HUES48 (cell line): ENCODE data around the gene SLC43A1.

Source experiments
- H3K27ac ChIP-seq: one replicate; pipeline ENCODE4 v1.7.0; 2013; ENCODE audit warnings: low read depth, low read length, inconsistent platforms
- H3K27me3 ChIP-seq: 2 replicates; pipeline ENCODE4 v1.6.1; 2013; ENCODE audit warnings: mild to moderate bottlenecking, low read length; ENCODE audit not compliant: control insufficient read depth, insufficient read depth
- H3K36me3 ChIP-seq: 2 replicates; pipeline ENCODE4 v1.6.1; 2013; ENCODE audit warnings: low read length; ENCODE audit not compliant: control insufficient read depth, insufficient read depth
- H3K4me1 ChIP-seq: 2 replicates; pipeline ENCODE4 v1.6.1; 2013; ENCODE audit warnings: mild to moderate bottlenecking, low read length; ENCODE audit not compliant: control insufficient read depth, insufficient read depth
- H3K4me3 ChIP-seq: 2 replicates; pipeline ENCODE4 v1.5.1; 2013; ENCODE audit warnings: mild to moderate bottlenecking, low read depth, low read length
- H3K9ac ChIP-seq: 2 replicates; pipeline ENCODE4 v1.6.1; 2013; ENCODE audit warnings: mild to moderate bottlenecking, low read depth, low read length, moderate library complexity
- H3K9me3 ChIP-seq: 2 replicates; pipeline ENCODE4 v1.6.1; 2013; ENCODE audit warnings: low read length; ENCODE audit not compliant: control insufficient read depth, insufficient read depth

SLC43A1 gene

DNA sequence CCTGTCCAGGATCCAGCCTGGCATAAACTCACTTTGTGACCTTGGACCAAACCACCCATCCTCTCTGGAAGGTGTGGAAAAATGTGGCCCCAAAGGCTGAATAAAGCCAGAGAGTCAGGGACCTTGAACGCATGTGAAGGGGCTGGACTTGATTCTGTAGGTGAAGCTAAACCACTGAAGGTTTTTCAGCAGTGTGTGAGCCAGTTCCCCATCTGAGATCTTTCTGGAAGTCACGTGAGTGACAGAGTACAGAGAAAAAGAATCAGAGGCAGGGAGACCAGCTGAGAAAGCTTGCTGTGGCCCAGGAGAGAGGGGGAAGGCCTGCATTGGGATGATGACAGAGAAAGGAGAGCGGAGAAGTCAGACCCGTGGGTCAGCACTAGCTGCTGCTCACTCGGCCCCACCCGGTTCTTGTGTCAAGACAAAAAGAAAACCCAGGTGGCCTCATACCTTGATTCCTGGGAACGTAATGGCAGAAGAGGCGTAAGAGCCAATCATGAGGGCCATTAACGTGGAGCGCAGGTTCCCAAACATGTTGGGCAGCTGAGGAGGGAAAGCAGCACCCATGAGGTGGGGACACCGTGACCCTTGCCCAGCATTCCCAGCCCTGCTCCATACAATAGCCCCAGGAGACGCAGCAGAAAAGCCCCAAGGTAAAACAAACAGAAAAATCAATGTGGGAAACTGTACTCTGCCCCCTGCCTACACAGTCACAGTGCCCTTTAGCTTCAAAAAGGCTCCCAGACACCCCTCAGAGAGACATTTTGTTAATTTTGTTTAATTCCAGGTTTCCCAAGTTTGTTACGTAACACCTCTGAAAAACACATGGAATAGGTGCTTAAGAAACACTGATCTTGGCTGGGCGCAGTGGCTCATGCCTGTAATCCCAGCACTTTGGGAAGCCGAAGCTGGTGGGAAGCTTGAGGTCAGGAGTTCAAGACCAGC is 17.9 kb downstream of the SLC43A1 start:
- Histone ChIP-seq H3K9ac (no peak overlapping the region), H3K4me1 (peaks cover 22% of the 10 kb centered on the region), H3K27ac (no peak overlapping the region), H3K27me3 (no peaks in the 10 kb centered on the region), H3K9me3 (no peaks in the 10 kb centered on the region), H3K4me3 (no peak overlapping the region), H3K36me3 (peaks cover 33% of the 10 kb centered on the region; the same call in 1 of the 2 replicates)

DNA sequence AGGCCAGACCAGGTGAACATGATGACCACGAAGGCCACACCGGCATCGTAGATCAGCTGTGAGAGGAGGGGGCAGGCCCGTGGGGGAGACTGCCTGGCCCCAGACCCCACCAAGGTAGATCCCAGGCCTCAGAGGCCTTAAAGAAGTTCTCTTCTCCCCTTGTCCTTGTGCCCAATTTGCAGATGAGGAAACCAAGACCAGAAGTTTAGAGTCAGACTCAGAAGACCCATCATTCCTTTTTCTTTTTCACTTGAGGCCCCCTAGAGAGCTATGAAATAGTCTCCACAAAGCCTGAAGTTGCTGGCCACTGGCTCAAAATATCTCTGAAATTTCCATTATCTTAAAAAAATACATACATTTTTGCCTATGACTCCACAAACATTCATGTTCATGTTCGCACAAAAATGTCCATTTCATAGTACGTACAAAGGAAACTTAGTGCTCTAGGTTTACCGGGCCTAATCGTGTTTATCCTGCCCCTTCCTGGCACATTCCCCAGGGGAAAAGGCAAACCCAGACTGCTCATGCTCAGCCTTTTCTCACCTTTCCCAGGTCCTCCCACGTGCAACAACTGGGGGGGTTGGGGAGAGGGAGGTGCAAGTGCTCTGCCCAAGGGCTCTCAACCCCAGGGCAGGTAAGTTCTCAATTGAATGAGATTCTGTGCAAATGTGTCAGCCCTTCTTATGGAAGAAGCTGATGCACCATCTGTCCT is 19.2 kb downstream of the SLC43A1 start:
- Histone ChIP-seq H3K4me1 (peaks cover 22% of the 10 kb centered on the region), H3K36me3 (peaks cover 35% of the 10 kb centered on the region; the same call in 1 of the 2 replicates)

DNA sequence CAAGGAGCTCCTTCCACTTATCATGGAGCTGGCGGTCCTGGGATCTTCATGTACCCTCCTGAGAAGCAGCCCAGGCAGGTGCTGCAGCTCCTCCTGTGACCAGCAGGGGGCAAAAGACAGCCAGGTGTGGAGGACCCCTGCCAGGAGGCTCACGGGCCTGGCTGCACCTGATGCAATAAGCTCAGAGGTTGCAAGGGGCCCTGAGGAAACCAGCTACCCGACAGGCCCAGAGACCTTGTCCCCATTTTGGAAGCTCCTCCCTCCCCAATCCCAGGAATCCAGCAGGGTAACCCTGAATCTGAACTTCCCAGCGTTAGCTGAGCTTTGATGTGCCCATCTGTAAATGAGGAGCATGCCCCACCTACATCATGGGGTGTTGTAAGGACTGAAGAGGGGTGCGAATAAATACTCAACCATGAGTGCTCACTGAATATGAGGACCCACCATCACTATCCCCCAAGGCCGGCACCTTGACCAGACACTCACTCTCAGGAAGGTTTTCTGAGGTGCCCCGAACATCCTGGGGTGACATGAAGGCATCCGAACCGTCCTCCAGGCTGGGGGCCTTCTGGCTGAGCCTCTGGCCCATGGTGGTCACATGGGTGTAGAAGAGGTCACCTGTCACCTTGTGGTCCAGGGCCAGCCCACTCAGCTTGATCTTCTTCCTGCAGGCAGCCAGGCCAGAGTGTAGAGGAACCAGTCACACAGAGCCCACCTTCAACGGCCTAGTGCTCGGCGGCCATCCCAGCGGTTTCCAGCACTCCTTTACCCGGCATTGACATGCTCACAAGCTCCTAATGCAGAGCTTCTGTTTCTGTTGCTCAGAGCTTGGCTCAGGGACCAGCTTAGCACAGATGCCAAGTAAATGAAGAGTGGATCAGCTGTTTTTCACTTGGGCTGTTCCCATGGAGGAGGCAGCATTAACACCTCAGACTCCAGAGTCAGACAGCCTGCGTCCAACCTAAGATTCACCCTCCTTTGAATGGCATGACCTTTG is 21.7 kb downstream of the SLC43A1 start:
- Histone ChIP-seq H3K36me3 (peaks cover 43% of the 10 kb centered on the region), H3K27ac (peak overlapping the region; percentile 36), H3K9ac (peak overlapping the region; percentile 66), H3K27me3 (no peaks in the 10 kb centered on the region), H3K9me3 (no peaks in the 10 kb centered on the region), H3K4me1 (peaks cover 11% of the 10 kb centered on the region; the same call in 1 of the 2 replicates), H3K4me3 (no peak overlapping the region)

More for the DNA sequence above, 19.2 kb downstream of the SLC43A1 start:
- H3K9ac ChIP-seq = no peak overlapping the region
- no peak overlapping the region for H3K4me3 ChIP-seq
- no peaks in the 10 kb centered on the region for H3K27me3 ChIP-seq
- H3K9me3 ChIP-seq = no peaks in the 10 kb centered on the region
- H3K27ac ChIP-seq = no peak overlapping the region

DNA sequence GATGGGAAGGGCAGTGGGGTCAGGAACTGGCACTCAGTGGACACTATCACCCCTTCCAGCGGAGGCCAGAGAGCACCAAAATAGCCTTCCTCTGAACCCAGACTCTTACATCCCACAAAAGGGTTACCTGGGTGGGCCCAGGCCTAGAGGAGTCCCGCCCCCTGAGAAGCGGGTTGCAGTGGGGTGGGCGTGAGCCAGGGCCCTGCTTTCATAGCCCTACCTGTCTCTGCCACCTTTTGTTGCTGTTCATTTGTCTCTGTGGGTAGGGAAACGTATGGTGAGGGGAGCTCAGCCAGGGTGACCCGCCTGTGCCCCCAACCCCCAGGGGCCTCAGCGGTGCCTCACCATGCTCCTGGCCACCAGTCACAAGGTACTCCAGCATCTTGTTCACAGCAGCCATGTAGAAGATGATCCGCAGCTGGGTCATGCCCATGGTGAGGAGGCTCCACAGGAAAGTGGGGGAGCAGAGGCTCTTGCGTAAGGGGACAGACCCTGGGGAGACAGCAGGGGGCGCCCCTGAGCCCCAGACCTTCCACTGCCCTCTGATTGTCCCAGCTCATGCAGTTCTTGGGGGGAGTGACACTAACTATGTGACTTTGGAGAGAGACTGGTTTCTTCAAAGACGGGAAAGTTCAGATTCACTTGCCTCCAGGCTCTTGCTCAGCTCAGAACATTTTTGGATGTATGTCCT is 24.0 kb downstream of the SLC43A1 start:
- H3K36me3 ChIP-seq = peaks cover 42% of the 10 kb centered on the region
- no peak overlapping the region for H3K4me3 ChIP-seq
- H3K27me3 ChIP-seq = no peaks in the 10 kb centered on the region
- no peaks in the 10 kb centered on the region for H3K9me3 ChIP-seq
- no peak overlapping the region for H3K27ac ChIP-seq
- peaks cover 11% of the 10 kb centered on the region; the same call in 1 of the 2 replicates for H3K4me1 ChIP-seq
- no peak overlapping the region for H3K9ac ChIP-seq

DNA sequence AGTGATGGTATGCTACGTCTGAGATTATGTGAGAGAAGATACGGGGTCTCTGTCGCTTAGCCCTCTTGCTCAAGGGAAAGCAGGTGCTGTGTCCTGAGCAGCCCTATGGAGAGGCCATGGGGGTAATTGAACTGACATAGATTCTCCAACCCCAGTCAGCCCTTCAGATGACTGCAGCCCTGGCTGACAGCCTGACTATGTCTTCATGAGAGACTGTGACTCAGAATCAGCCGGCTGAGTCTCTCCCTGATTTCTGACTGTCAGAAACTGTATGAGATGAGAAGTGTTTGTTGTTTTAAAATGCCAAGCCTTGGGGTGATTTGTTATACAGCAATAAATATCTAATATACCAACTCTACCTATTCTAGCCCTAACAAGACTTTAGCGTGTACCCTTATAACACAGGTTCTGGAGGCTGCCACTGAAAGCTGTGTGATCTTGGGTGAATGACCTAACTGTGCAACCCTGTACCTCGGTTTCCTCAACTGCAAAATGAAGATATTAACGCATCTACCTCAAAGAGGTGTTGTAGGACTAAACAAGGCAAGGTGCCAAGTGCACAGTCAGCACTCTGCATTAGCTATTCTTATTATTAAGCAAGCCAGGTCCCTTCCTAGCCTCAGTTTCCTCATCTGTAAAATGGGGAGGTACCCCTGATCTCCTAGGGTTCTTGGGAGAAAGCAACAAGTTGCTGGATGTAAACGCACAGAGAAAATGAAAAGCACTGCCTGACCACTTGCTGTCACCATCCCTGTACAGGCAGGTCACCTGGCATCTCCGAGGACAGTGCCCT is 24.9 kb downstream of the SLC43A1 start:
- H3K9ac ChIP-seq = no peak overlapping the region
- H3K4me3 ChIP-seq = no peak overlapping the region
- H3K36me3 ChIP-seq = peaks cover 44% of the 10 kb centered on the region
- no peak overlapping the region for H3K27ac ChIP-seq
- no peaks in the 10 kb centered on the region for H3K9me3 ChIP-seq
- no peaks in the 10 kb centered on the region for H3K27me3 ChIP-seq
- peaks cover 11% of the 10 kb centered on the region; the same call in 1 of the 2 replicates for H3K4me1 ChIP-seq

DNA sequence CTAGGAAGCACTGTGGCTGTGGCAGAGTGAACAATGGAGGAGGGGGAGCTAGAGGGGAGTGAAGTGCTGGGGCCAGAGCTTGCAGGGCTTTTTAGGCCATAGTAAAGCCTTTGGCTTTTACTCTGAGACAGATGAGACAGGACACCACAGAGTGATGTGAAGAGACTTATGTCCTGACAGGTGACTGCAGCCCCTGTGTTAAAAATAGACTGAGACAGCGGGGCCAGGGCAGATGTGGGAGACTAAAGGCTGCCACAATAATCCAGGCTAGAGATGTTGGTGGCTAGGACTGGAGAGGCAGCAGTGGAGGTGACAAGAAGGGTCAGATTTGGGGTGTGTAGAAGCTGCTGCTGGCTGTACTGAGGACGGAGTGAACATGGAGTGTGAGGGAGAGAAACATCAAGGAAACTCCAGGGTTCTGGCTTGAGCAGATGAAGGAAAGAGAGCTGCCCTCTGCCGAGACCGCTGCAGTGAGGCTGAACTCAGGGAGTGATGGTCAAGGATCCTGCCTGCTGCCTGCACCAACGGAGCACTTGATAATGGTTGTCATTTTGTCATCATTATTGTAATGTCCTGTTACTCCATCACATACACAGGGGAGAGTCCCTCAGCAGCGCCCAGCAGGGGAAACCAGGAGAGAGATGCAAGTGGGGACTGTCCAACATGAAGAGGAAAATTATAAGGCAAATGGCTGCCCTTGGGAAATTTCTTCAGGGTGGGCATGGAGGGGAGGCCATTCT is 27.4 kb downstream of the SLC43A1 start:
- Histone ChIP-seq H3K9me3 (no peaks in the 10 kb centered on the region), H3K9ac (no peak overlapping the region), H3K4me1 (0 out of 2 replicates have a peak, but pooled peaks cover 4% of the 10 kb centered on the region), H3K4me3 (no peak overlapping the region), H3K27ac (no peak overlapping the region), H3K36me3 (peaks cover 53% of the 10 kb centered on the region), H3K27me3 (peaks cover 11% of the 10 kb centered on the region)

DNA sequence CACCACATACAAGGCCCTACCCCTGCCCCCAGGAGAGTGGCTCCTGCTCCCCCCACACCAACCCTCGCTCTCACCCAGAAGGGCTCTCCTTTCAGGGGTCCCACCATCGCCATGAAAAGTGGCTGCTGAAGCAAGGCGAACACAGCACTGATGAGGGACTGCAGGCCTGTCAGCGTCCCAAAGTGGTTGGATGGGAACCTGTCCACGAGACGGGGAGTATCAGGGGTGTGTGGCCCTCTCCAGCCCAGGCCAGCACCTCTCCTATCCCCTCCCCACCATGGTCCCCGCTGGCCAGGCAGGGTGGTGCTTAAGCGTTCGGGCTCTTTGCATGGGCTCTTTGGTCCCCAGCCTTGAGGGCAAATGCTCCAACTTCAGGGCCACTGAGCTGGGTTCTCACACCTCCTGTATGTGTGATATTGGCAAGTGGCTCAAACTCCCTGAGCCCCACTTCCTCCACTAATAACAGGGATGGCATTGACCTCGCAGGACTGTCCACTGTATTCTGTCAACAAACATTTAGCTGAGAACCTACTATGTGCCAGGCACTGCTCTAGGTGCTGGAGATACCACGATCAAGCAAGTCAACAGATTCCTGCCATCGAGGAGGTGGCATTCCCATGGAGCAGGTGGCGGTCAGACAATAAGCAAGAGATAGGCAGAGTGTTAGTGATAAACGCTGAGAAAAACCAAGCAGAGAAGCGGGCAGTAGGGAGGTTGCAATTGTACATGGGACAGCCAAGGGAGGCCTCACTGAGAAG is 28.3 kb downstream of the SLC43A1 start:
- Histone ChIP-seq H3K27ac (no peak overlapping the region), H3K36me3 (peaks cover 53% of the 10 kb centered on the region), H3K27me3 (peaks cover 15% of the 10 kb centered on the region), H3K4me3 (no peak overlapping the region), H3K9ac (no peak overlapping the region), H3K4me1 (0 out of 2 replicates have a peak, but pooled peaks cover 3% of the 10 kb centered on the region), H3K9me3 (no peaks in the 10 kb centered on the region)

DNA sequence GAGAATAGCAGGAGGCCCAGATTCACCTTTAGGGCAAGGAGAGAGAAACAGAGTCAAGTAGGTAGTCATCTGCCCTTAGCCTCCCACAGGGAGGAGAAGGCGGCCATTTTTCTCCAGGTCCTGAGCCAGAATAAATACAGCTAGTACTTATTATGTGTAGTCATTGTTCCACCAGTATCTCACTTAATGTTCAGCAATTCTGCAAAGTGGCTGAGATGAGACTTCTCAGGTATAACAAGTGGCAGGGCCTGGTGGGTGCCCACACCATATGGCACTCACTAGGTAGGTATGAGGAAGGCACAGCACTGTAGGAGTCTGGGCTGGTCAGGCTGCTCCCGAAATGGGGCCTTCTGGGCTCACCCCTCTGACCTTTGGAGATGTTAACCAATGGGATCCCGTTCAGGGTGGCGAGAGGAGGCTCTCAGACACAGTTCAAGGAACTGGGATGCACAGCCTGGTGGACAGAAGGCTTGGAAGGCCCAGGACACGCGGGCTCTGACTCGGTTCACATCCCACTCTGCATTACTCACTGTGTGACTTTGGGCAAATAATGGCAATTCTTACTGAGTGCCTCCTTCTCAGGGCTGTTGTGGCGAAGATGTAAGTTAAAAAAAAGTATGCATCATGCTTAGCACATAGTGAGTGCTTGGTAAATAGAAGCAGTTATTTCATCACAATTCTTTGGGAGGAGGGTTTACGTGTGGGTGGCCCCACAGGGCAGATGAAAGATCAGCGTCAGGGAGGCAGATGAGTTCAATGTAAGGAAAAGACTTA is 30.1 kb downstream of the SLC43A1 start:
- H3K4me1 ChIP-seq = peaks cover 13% of the 10 kb centered on the region
- peaks cover 32% of the 10 kb centered on the region for H3K27me3 ChIP-seq
- no peaks in the 10 kb centered on the region for H3K9me3 ChIP-seq
- H3K4me3 ChIP-seq = no peak overlapping the region
- peaks cover 43% of the 10 kb centered on the region for H3K36me3 ChIP-seq
- H3K27ac ChIP-seq = no peak overlapping the region
- H3K9ac ChIP-seq = no peak overlapping the region
